NCI-H526 treated with DMSO at 0.1 percent for 48 hours (cell line): ENCODE measurements around the gene FGD4.
"Not testable (repeated sequence)": the region's sequence is repeated elsewhere in the genome, so short reads cannot be mapped to it uniquely, and the experiment has no call there.

ENCODE experiments used
- DNase-seq: peaks from one replicate; lab custom pipeline; 2025; lab: John Stamatoyannopoulos, UW

Gene FGD4

DNA sequence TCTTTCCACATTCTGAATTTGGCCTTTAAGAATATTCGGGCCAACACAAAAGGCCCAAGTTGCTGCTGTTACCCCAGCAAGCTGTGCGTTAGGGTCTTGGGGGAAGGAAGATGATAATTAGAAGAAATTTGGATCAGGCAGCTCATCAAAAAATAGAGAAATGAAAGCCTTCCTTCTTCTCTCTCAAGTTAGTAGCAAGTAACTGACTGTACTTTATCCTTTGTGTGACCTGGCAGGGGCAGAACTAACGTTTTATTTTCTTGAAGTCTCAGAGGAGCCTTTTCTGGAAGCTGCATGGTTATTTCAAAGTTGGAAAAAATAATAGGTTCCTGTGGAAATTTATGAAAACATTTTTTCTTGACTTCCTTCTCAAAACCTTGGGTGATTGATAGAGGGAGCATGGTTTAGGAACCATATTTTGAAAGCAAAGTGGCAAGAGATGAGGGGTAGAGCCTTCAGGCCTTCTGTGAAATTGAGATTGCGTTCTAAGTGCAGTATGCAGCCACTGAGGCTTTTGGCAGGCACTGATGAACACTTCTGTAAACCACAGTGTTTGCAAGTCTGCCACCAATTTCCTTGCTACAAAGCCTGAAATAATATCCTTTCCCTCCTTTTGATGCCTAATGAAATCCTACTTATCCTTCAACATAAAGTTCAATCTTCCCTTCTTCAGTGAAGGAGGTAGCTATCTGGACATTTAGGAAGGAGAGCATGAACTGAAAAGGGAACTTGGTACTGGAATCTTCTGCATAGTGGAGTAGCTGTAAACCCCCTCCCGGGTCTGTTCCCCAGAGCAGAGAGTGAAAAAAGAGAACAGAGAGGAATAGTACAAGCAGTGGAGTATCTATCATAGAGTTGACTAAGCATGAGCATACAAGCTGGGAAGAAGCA lies 123.2 kb downstream of the FGD4 start:
- DNase-seq = no peak

DNA sequence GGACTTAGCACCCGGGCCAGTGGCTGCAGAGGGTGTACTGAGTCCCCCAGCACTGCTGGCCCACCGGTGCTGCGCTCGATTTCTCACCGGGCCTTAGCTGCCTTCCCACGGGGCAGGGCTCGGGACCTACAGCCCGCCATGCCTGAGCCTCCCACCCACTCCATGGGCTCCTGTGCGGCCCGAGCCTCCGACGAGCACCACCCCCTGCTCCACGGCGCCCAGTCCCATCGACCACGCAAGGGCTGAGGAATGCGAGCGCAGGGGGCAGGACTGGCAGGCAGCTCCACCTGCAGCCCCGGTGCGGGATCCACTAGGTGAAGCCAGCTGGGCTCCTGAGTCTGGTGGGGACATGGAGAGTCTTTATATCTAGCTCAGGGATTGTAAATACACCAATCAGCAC lies 126.4 kb downstream of the FGD4 start:
- not testable (repeated sequence) for DNase-seq

DNA sequence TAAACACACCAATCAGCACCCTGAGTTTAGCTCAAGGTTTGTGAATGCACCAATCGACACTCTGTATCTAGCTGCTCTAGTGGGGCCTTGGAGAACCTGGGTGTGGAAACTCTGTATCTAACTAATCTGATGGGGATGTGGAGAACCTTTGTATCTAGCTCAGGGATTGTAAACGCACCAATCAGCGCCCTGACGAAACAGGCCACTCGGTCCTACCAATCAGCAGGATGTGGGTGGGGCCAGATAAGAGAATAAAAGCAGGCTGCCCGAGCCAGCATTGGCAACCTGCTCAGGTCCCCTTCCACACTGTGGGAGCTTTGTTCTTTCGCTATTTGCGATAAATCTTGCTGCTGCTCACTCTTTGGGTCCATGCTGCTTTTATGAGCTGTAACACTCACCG lies 127.0 kb downstream of the FGD4 start:
- DNase-seq = not testable (repeated sequence)

GRCh38 chr12:32532422-32532821 lies 133.1 kb downstream of the FGD4 start:
- DNase-seq = no peak

DNA sequence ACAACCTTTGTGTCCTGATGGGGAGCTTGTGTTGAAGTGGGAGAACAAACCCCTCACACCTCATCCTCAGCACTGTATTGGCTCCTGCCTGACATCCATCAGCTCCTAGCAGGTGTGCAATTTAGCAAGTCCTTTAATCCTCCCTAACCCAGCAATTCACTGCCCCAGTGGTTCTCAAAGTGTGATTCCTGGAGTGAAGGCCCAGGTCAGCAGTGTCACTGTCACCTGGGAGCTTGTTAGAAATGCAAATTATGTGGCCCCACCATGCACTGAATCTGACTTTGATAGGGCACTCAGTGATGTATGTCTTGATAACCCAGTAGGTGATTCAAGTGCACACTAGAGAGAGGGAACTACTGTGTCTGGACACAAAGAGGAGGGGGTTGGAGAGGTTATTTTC lies 133.6 kb downstream of the FGD4 start:
- DNase-seq = no peak

- not testable (repeated sequence) for DNase-seq
Measured at GRCh38 chr12:32533506-32533905, 134.1 kb downstream of the FGD4 start.

GRCh38 chr12:32533971-32534590 lies 134.7 kb downstream of the FGD4 start:
- DNase-seq = peak; percentile 42

GRCh38 chr12:32534698-32535097 lies 135.3 kb downstream of the FGD4 start:
- no peak for DNase-seq

DNA sequence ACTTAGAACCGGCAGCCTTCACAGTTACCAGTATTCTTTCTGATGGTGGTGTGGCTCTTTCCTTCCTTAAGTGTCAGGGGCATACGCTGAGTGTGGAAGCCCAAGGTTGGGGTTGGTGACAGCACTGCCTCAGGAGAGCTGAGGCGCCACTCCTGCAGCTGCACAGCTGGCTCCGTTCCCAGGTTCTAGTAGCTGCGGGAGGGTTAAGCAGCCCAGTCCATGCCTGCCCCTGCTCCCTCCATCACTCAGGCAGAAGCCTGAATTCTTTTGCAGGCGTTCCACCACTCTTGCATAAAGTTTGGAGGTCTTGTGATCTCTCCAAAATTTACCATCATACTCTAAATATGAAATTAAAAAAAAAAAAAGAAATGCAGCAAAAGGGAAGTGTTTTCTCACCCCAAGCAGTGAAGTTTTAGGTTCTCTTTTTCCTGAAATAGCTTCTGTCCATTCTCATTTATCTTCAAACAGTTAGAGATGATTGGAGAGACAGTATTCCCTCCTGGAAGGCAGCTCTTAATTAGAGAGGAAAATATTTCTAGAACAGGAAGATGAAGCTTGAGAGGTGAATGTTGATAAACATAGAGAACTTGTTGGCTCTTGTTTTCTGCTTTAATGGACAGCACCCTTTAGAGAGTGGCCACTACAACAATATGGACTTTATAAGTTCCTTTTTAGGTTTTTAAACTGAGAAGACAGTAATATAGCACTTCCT lies 136.1 kb downstream of the FGD4 start:
- DNase-seq = no peak

- no peak for DNase-seq
Measured at GRCh38 chr12:32536000-32536345, 136.6 kb downstream of the FGD4 start.

GRCh38 chr12:32541754-32542374 lies 142.5 kb downstream of the FGD4 start:
- no peak for DNase-seq

DNA sequence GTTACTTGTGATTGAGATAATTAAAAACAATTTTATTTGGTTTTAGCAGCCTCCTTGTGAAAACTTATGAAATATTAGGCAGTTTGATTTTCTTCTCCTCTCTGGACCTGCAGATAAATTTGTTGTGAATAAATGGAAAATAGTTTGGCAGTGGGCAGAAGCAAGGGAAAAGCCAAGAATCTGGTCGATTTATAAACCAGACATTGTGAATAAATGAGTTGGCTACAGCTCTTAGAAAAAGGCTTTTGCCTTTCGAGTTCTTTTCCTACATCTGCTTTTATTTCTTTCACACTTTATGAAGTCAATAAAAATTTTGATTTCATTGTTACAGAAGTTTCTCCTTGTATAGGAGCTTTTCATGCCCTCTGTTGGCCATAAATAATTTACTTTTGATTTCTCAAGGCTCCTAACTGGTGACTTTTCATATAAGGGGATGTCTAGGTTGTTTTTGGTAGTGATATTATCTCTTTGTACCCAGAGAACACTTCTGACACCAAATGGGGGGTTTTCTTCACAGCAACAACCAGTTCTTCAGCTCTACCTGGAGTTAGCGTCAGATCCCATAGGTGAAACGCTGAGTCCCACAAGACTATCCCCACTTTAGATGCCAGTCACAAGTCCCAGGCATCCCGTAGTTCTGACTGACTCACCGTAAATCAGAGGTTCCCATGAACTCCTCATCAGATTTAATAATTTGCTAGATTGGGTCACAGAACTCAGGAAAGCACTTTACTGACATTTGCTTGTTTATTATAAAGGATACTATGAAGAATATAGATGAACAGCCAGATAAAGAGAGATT lies 143.3 kb downstream of the FGD4 start:
- DNase-seq = no peak

GRCh38 chr12:32544893-32545292 lies 145.5 kb downstream of the FGD4 start:
- no peak for DNase-seq

DNA sequence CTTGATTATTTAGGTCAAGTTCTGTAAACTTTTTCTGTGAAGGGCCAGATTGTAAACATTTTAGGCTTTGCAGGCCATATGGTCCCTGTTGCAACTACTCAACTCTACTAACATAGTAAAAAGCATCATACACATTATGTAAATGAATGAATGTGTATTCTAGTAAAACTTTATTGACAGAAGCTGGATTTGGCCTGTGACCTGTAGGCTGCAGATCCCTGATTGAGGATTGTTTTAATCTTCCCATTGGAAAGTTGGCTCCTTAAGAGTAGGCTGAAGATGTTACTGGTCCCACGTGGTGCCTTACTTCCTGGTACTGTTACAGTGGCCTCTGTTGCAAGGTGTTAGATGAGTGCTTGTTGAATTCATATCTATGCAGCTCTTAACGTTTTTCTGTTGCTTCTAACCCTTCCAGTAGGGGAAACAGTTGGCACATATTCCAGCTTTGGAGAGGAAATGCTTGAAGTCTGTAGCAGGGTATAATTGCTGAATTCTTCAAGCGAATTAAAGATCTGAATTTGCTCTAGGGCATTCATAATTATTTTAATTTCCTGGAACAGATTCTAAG lies 146.1 kb downstream of the FGD4 start:
- DNase-seq = no peak

GRCh38 chr12:32546272-32546671 lies 146.9 kb downstream of the FGD4 start:
- DNase-seq = no peak

- no peak for DNase-seq
Measured at GRCh38 chr12:32548691-32549281, 149.4 kb downstream of the FGD4 start.

DNA sequence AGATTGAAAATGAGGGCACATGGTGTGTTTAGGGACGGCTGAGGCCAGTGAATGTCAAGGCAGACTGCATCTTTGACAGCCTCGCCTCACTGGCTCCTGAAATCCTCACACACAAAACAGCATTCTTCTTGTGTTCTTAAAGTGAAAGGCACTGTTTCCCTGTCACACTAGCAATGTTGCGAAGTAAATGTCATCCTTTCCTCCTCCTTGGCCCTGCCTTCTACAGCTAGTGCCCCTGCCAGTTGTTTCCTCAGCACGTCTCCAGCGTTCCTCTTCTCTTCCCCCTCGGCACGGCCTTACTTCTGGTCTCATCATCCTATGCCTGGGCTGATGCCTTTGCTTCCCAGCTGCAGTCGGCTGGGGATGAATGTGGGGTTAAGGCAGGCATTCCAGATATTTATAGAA lies 150.3 kb downstream of the FGD4 start:
- DNase-seq = no peak

DNA sequence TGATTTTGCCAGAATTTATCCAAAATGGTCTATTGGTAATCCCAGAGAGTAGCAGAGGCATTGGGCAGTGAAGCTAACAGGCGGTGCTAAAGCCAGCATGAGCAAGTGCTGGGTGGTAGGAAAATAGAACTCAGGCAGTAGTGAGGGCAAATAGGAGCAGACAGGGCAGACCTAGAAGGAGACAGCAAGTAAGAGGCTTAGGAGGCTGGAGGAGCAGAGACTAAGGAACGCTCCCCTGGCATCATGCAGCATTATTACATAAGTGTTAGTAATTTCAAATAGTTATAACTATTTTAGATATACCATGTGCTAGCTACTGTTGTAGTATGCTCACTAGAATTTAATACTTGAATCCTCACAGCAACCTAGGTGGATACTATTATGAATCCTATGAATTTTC lies 151.7 kb downstream of the FGD4 start:
- no peak for DNase-seq

GRCh38 chr12:32558903-32559302 lies 159.5 kb downstream of the FGD4 start:
- DNase-seq = no peak

GRCh38 chr12:32559434-32559833 lies 160.1 kb downstream of the FGD4 start:
- no peak for DNase-seq

DNA sequence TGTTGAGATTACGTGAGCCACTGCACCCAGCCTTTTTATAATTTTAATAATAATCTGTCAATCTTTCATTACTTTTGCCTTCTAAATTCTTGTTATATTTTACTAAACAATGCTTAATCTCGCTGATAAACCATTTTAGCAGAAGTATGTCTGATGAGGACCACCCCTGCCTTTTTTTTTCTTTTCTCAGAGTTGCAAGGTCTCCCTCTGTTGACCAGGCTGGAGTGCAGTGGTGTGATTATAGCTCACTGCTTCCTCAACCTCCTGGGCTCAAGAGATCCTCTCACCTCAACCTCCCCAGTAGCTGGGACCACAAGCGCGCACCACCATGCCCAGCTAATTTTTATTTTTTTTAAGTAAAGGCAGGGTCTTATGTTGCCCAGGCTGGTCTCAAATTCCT lies 161.2 kb downstream of the FGD4 start:
- no peak for DNase-seq
